ENCODE results near the gene METTL26.
A peak's percentile ranks its signal among the peaks of the same experiment; 100 is the strongest.

Gene METTL26

GRCh38 chr16:638034-638543 is 2.0 kb upstream of the METTL26 start:
- Histone ChIP-seq H3K9me3 (ENCODE audit: control insufficient read depth in 5 of 5, low read length in 5 of 5) (no peaks in the 10 kb centered on the region), H3K4me3 (ENCODE audit: low read depth in 1 of 5, low read length in 5 of 5) (no peak overlapping the region), H3K36me3 (ENCODE audit: control insufficient read depth in 5 of 5, insufficient read depth in 5 of 5, low read length in 5 of 5) (peaks cover 0 to 13% (median 9%) of the 10 kb centered on the region in 5 donors), H3K9ac (ENCODE audit: low read length in 5 of 5) (no peak overlapping the region), H3K4me1 (ENCODE audit: control insufficient read depth in 5 of 5, insufficient read depth in 5 of 5, low read length in 5 of 5) (peaks cover 1 to 49% (median 39%) of the 10 kb centered on the region in 5 donors), H3K27ac (ENCODE audit: low read depth, low read length) (no peak overlapping the region), H3K27me3 (ENCODE audit: control insufficient read depth in 5 of 5, insufficient read depth in 4 of 5, low read length in 5 of 5) (no peaks in the 10 kb centered on the region)

DNA sequence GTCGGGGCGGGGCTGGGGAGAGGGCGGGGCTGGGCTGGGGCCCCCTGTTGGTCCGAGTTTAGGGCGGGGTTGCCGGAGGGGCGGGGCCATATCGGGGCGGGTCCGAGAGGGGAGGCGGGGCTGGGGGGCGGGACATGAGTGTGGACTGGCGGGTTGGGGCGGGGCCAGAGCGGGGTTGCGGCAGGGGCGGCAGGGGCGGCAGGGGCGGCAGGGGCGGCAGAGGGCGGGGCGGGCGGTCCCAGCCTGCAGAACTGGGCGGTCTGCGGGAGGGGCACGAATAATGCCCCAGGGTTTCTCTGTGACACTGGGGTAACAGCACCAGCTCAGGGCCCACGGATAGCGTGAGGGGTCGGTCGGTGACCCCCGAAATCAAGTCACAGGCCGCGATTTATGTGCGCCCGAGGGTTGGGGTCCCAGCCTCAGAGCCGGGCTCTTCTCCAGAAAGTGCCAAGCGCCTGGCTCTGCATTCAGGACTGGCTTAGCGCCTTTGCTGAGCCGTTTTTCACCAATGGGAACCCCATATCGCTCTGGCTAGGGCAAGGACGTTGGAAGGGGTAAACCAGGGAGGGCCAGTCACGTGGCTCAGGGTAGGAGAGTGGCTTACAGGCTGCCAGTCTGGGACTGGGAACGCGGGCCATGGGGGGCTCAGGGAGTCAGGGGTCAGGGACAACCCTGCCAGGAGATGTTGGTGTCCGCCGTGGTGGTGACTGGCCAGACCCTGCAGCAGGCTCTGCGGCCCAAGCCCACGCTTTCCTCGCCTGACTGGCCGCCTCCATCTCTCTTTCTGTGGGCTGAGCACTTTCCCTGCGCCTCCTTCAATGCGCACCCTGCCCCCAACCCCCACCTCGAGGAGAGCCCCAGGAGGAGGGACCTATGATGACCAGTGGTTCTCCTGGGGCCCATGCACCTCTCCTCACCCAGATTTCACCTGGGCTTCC is 1.2 kb upstream of the METTL26 start:
- peak overlapping the region; percentile 46 to 92 (median 86) for H3K4me3 ChIP-seq (ENCODE audit: low read depth in 1 of 5, low read length in 5 of 5)

DNA sequence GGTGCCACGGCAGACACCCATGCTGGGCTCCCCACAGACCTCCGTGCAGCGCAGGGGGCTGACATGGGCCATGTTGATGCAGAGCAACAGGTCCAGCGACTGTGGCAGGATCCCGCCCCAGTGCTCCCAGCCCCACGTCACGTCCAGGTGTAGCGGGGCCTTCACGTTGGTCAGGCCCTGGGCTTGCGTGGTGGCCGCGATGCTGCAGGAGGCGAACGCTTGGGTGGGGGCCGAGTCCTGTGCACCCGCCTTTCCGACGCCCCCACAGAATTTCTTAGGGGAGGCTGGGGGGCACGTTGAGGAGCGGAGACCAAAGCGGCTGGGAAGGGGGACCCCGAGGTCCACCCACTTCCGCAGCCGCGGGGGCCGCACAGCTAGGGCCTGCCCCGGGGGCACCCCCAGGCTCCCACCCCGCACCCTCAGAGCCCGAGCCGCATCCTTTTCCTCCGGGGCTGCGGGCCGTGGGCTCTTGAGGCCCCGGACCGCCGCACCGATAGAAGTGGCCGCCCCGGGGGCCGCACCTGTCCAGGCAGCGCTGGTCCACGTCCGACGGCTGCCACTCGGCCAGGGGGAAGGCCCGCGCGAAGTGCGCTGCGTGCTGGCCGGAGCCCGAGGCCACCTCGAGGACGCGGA is 416 bp downstream of the METTL26 start:
- H3K27ac ChIP-seq (ENCODE audit: low read depth, low read length), result peak overlapping the region; percentile 93
- H3K9ac ChIP-seq (ENCODE audit: low read length in 5 of 5), result peak overlapping the region in 4 of 5 donors; percentile 84 to 94 (median 86)
- H3K27me3 ChIP-seq (ENCODE audit: control insufficient read depth in 5 of 5, insufficient read depth in 4 of 5, low read length in 5 of 5), result peaks cover 0 to 2% (median 0%) of the 10 kb centered on the region in 5 donors
- peaks cover 0 to 18% (median 11%) of the 10 kb centered on the region in 5 donors for H3K36me3 ChIP-seq (ENCODE audit: control insufficient read depth in 5 of 5, insufficient read depth in 5 of 5, low read length in 5 of 5)
- peaks cover 1 to 35% (median 26%) of the 10 kb centered on the region in 5 donors for H3K4me1 ChIP-seq (ENCODE audit: control insufficient read depth in 5 of 5, insufficient read depth in 5 of 5, low read length in 5 of 5)
- H3K9me3 ChIP-seq (ENCODE audit: control insufficient read depth in 5 of 5, low read length in 5 of 5), result no peaks in the 10 kb centered on the region
- peak overlapping the region in 4 of 5 donors; percentile 81 to 92 (median 86) for H3K4me3 ChIP-seq (ENCODE audit: low read depth in 1 of 5, low read length in 5 of 5)

More for the DNA sequence above, 1.2 kb upstream of the METTL26 start:
- Histone ChIP-seq H3K4me1 (ENCODE audit: control insufficient read depth in 5 of 5, insufficient read depth in 5 of 5, low read length in 5 of 5) (peaks cover 1 to 42% (median 31%) of the 10 kb centered on the region in 5 donors), H3K9me3 (ENCODE audit: control insufficient read depth in 5 of 5, low read length in 5 of 5) (no peaks in the 10 kb centered on the region), H3K9ac (ENCODE audit: low read length in 5 of 5) (peak overlapping the region in 3 of 5 donors; percentile 37 to 94 (median 88)), H3K27ac (ENCODE audit: low read depth, low read length) (peak overlapping the region; percentile 93), H3K27me3 (ENCODE audit: control insufficient read depth in 5 of 5, insufficient read depth in 4 of 5, low read length in 5 of 5) (peaks cover 0 to 2% (median 0%) of the 10 kb centered on the region in 5 donors), H3K36me3 (ENCODE audit: control insufficient read depth in 5 of 5, insufficient read depth in 5 of 5, low read length in 5 of 5) (peaks cover 0 to 18% (median 11%) of the 10 kb centered on the region in 5 donors)

DNA sequence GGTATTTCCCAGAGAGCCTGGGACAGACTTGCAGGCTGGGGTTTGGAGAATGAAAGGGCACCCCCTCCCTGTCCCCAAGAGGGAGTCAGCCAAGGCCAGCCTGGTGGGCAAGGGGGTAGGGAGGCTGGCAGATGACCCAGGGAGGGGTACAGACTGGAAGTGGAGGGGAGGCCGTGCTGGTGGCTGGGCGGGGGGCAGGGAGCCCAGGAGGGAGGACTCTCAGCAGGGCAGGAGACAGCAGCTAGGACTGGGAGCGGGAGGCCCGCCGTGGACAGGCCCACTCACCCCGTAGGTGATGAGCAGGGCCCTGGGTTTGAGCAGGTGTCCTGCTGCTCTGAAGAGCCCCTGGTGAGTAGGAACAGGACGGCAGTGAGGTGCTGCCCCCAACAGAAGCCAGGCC is 1.1 kb downstream of the METTL26 start:
- peaks cover 0 to 18% (median 11%) of the 10 kb centered on the region in 5 donors for H3K36me3 ChIP-seq (ENCODE audit: control insufficient read depth in 5 of 5, insufficient read depth in 5 of 5, low read length in 5 of 5)
- peak overlapping the region in 2 of 5 donors; percentile 86 to 92 for H3K4me3 ChIP-seq (ENCODE audit: low read depth in 1 of 5, low read length in 5 of 5)
- H3K9ac ChIP-seq (ENCODE audit: low read length in 5 of 5), result peak overlapping the region in 1 of 5 donors; percentile 84
- peaks cover 1 to 41% (median 32%) of the 10 kb centered on the region in 5 donors for H3K4me1 ChIP-seq (ENCODE audit: control insufficient read depth in 5 of 5, insufficient read depth in 5 of 5, low read length in 5 of 5)
- no peaks in the 10 kb centered on the region for H3K9me3 ChIP-seq (ENCODE audit: control insufficient read depth in 5 of 5, low read length in 5 of 5)
- peaks cover 0 to 2% (median 0%) of the 10 kb centered on the region in 5 donors for H3K27me3 ChIP-seq (ENCODE audit: control insufficient read depth in 5 of 5, insufficient read depth in 4 of 5, low read length in 5 of 5)
- H3K27ac ChIP-seq (ENCODE audit: low read depth, low read length), result no peak overlapping the region

GRCh38 chr16:634051-634670 is 1.9 kb downstream of the METTL26 start:
- peaks cover 1 to 50% (median 41%) of the 10 kb centered on the region in 5 donors for H3K4me1 ChIP-seq (ENCODE audit: control insufficient read depth in 5 of 5, insufficient read depth in 5 of 5, low read length in 5 of 5)
- peaks cover 0 to 18% (median 11%) of the 10 kb centered on the region in 5 donors for H3K36me3 ChIP-seq (ENCODE audit: control insufficient read depth in 5 of 5, insufficient read depth in 5 of 5, low read length in 5 of 5)
- peaks cover 0 to 2% (median 0%) of the 10 kb centered on the region in 5 donors for H3K27me3 ChIP-seq (ENCODE audit: control insufficient read depth in 5 of 5, insufficient read depth in 4 of 5, low read length in 5 of 5)
- H3K9me3 ChIP-seq (ENCODE audit: control insufficient read depth in 5 of 5, low read length in 5 of 5), result no peaks in the 10 kb centered on the region
- H3K4me3 ChIP-seq (ENCODE audit: low read depth in 1 of 5, low read length in 5 of 5), result no peak overlapping the region
- H3K27ac ChIP-seq (ENCODE audit: low read depth, low read length), result no peak overlapping the region
- H3K9ac ChIP-seq (ENCODE audit: low read length in 5 of 5), result no peak overlapping the region

GRCh38 chr16:633336-634050 is 2.6 kb downstream of the METTL26 start:
- peaks cover 0 to 2% (median 0%) of the 10 kb centered on the region in 5 donors for H3K27me3 ChIP-seq (ENCODE audit: control insufficient read depth in 5 of 5, insufficient read depth in 4 of 5, low read length in 5 of 5)
- H3K9ac ChIP-seq (ENCODE audit: low read length in 5 of 5), result no peak overlapping the region
- H3K36me3 ChIP-seq (ENCODE audit: control insufficient read depth in 5 of 5, insufficient read depth in 5 of 5, low read length in 5 of 5), result peaks cover 0 to 21% (median 13%) of the 10 kb centered on the region in 5 donors
- no peaks in the 10 kb centered on the region for H3K9me3 ChIP-seq (ENCODE audit: control insufficient read depth in 5 of 5, low read length in 5 of 5)
- no peak overlapping the region for H3K4me3 ChIP-seq (ENCODE audit: low read depth in 1 of 5, low read length in 5 of 5)
- no peak overlapping the region for H3K27ac ChIP-seq (ENCODE audit: low read depth, low read length)
- peaks cover 1 to 52% (median 41%) of the 10 kb centered on the region in 5 donors for H3K4me1 ChIP-seq (ENCODE audit: control insufficient read depth in 5 of 5, insufficient read depth in 5 of 5, low read length in 5 of 5)

- Histone ChIP-seq H3K9me3 (ENCODE audit: control insufficient read depth in 5 of 5, low read length in 5 of 5) (no peaks in the 10 kb centered on the region), H3K9ac (ENCODE audit: low read length in 5 of 5) (no peak overlapping the region), H3K4me1 (ENCODE audit: control insufficient read depth in 5 of 5, insufficient read depth in 5 of 5, low read length in 5 of 5) (peaks cover 1 to 48% (median 40%) of the 10 kb centered on the region in 5 donors), H3K27ac (ENCODE audit: low read depth, low read length) (no peak overlapping the region), H3K4me3 (ENCODE audit: low read depth in 1 of 5, low read length in 5 of 5) (no peak overlapping the region), H3K27me3 (ENCODE audit: control insufficient read depth in 5 of 5, insufficient read depth in 4 of 5, low read length in 5 of 5) (peaks cover 0 to 2% (median 0%) of the 10 kb centered on the region in 5 donors), H3K36me3 (ENCODE audit: control insufficient read depth in 5 of 5, insufficient read depth in 5 of 5, low read length in 5 of 5) (peaks cover 0 to 29% (median 18%) of the 10 kb centered on the region in 5 donors)
Observed at GRCh38 chr16:632486-633335, 3.4 kb downstream of the METTL26 start.

DNA sequence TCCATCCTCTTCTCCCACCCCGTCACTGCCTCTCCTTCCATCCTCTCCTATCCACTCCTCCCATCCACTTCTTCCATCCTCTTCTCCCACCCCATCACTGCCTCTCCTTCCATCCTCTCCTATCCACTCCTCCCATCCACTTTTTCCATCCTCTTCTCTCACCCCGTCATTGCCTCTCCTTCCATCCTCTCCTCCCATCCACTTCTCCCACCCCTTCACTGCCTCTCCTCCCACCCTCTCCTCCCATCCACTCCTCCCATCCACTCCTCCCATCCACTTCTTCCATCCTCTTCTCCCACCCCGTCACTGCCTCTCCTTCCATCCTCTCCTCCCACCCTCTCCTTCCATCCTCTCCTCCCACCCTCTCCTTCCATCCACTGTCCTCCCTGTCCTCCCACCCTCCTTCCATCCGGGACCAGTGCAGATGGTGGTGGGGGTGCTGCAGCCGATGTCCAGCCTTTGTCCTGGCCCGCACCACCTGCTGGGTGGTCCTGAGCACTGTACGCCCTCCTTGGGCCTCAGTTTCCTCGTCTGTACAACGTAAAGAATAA is 4.2 kb downstream of the METTL26 start:
- peaks cover 0 to 36% (median 19%) of the 10 kb centered on the region in 5 donors for H3K36me3 ChIP-seq (ENCODE audit: control insufficient read depth in 5 of 5, insufficient read depth in 5 of 5, low read length in 5 of 5)
- H3K9ac ChIP-seq (ENCODE audit: low read length in 5 of 5), result no peak overlapping the region
- no peak overlapping the region for H3K27ac ChIP-seq (ENCODE audit: low read depth, low read length)
- H3K4me1 ChIP-seq (ENCODE audit: control insufficient read depth in 5 of 5, insufficient read depth in 5 of 5, low read length in 5 of 5), result peaks cover 1 to 45% (median 34%) of the 10 kb centered on the region in 5 donors
- H3K27me3 ChIP-seq (ENCODE audit: control insufficient read depth in 5 of 5, insufficient read depth in 4 of 5, low read length in 5 of 5), result peaks cover 0 to 2% (median 0%) of the 10 kb centered on the region in 5 donors
- H3K4me3 ChIP-seq (ENCODE audit: low read depth in 1 of 5, low read length in 5 of 5), result no peak overlapping the region
- H3K9me3 ChIP-seq (ENCODE audit: control insufficient read depth in 5 of 5, low read length in 5 of 5), result no peaks in the 10 kb centered on the region
